Measurements from ENCODE around the gene RAB44.

- no peak for TF ChIP-seq ZNF423 (CRISPR knock-in tag; IDR thresholded peaks at IDR 0.05)
- no peak for TF ChIP-seq CTCF (IDR thresholded peaks at IDR 0.05)
- TF ChIP-seq IRF1 (CRISPR knock-in tag; IDR thresholded peaks at IDR 0.05), result no peak
- TF ChIP-seq SP1 (CRISPR knock-in tag; conservative IDR thresholded peaks at IDR 0.05), result no peak
Measured at GRCh38 chr6:36683656-36684446, 13.8 kb upstream of the RAB44 start.

All from WTC11 (cell line).